DMS53 treated with DMSO at 0.1 percent for 48 hours (cell line): ENCODE results near the gene DCUN1D2.
"Not testable (repeated sequence)": the region's sequence is repeated elsewhere in the genome, so short reads cannot be mapped to it uniquely, and the experiment has no call there.

Experiments used
- DNase-seq: peaks from one replicate; lab custom pipeline; 2025; ENCODE audit not compliant: unreplicated experiment; lab: John Stamatoyannopoulos, UW

The DCUN1D2 gene

DNA sequence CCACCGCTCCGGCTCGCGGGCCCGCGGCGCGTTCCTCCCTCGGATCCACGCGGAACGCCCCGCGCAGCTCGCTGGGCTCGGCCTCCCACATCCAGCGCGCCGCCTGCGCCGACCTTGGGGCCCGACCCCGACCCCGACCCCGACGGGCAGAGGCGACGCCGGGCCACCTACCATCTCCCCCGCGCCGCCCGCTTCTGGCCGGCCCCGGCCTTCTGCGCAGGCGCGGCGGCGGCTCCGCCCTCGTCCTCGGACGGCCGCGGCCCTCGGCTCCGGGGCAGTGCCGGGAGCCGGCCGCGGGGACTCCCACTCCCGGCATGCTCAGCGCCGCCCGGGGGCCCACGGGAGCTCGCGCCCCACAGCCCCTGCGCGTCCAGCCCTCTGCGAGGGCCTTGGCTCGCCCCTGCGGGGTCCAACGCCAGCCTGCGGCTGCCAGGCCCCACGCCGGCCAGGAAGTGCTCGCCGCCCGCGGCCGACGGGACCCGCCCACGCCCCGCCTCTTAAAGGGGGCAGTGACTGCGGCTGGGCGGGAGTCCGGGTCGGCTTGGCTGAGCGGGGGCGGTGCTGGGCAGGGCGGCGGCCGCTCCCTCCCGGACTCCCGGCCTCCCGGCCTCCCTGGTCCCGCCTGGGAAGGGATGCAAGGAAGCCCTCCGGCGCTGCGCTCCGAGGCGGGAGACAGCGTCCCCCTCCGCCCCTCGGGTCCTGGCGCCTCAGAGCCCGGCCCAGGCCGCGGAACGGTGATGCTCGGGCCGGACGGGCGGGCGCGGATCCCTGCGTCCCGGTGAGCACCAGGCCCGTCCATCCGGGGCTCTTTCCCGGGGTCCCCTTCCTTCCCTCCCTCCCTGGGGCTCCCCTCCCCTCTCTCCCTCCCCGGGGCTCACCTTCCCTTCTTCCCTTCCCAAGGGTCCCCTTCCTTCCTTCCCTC lies at the start of gene DCUN1D2:
Gene DCUN1D2 (minus strand): TSS at position 216 of the 922 bp plus-strand sequence. CDS start 42 bp downstream, at position 174.
- DNase-seq: peak; percentile 9

GRCh38 chr13:113539822-113540221 lies 49.3 kb upstream of the DCUN1D2 start:
- DNase-seq: no peak

- DNase-seq: no peak
Measured at GRCh38 chr13:113539176-113539575, 48.7 kb upstream of the DCUN1D2 start.

DNA sequence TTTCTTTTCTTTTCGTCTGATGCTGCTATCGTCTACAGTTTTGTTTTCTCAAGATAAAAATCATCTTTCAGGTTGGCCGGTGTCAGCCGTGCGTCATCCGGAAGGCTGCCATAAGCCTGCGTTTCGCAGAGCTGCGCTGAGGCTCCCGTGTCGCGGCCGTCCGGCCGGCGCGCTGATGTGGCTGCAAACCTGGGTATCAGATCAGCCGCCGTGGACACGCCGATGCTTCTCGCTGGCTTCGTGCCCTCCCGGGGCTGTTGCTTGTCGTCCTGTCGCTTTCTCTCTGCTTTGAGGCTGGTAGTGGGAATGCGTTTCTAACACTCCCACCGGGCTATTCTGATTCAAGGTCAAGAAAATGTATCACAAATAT lies 48.2 kb upstream of the DCUN1D2 start:
- DNase-seq: no peak

- no peak for DNase-seq
Measured at GRCh38 chr13:113537909-113538688, 47.6 kb upstream of the DCUN1D2 start.

DNA sequence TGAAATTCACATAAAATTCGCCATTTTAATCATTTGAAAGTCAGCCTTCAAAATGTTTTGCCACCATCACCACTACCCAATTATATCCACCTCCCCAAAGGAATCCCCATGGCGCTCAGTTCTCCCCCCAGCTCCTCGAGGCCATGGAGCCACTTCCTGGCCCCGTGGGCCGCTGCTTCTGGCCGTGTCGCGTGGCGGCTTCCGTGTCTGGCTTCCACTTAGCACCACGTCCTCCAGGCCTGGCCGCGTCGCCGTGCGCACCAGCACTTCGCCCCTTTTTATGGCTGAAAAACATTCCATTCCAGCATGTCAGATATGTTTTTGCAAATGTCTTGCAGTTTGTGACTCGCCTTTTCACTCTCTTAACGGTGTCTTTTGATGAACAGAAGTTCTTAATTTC lies 46.7 kb upstream of the DCUN1D2 start:
- no peak for DNase-seq

GRCh38 chr13:113536461-113537110 lies 46.1 kb upstream of the DCUN1D2 start:
- no peak for DNase-seq

GRCh38 chr13:113535381-113535781 lies 44.9 kb upstream of the DCUN1D2 start:
- no peak for DNase-seq

DNA sequence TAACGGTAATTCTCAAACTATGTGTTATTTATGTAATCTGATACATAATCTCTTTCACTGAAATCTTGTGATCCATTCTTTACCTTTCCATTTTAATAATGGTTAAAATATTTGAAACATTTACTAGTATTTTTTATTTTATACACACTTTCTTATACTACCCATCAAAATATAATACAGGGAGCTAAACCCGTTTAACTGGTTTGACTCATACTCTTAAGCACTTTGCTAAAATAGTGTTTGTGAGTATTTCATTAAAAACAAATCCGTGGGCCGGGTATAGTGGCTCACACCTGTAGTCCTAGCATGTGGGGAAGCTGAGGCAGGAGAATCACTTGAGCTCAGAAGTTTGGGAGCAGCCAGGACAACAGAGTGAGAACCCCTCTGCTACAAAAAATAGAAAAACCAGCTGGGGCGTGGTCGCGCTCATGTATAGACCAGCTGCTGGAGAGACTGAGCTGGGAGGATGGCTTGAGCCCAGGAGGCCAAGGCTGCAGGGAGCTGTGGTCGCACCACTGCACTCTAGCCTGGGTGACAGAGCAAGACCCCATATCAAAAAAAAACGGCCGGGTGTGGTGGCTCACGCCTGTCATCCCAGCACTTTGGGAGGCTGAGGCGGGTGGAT lies 43.8 kb upstream of the DCUN1D2 start:
- peak; percentile 17 for DNase-seq

DNA sequence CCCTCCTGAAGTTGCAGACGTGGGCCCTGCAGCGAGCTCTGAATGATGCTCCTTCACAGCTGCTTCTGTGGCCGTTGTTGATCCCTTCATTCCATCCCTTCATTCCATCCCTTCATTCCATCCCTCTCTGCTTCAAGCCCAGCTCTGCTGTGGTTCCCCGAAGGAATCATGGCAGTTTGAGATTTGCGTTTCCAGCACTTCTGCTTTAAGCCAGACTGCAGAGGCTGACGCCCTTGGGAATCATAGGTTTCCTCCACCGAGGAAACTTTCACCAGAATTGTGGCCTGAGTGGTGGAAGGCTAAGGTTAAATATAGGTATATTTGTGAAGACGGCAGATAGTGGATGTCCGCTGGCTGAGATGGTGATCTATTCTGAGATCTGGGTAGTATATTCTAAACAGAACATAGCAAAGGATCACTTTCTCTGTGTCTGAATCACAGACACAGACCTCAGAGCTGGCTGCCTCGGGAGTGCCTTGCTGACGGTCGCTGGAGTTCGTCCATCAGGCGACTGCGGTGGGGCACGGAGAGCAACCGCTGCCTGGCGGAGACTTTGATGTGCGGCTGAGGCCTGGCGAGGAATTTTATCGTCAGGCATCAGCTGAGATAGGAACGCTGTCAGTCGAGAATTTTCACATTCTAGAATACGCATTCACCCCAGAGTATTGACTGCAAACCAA lies 42.8 kb upstream of the DCUN1D2 start:
- no peak for DNase-seq

DNA sequence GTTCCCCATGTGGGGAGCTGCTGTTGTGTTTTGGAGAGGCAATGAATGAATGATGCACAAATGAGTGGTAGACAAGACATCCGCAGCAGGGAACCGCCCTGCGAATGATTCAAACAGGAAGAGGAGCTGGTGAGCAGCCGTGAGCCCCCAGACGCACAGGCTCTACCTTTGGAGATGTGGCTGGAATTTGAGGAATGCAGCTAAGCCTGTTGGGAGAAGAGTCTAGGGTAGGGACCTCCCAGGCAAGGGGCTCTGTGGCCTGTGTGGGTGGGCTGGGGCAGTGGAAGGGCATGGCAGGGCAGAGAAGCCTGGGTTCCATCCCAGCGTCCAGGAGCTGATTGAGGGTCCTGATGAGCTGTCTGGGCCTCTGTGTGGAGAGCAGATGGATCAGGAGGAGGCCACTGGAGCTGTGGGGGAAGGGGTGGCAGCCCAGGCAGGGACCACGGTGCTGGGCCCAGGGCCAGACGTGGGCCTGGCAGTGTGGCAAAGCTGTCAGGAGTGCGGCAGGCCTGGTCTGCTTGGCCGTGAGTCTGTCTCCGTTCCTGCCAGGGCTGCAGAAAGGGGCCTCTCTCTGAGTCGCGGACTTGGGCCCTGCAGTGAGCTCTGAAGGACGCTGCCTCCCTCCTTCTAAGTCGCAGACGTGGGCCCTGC lies 41.8 kb upstream of the DCUN1D2 start:
- no peak for DNase-seq

GRCh38 chr13:113531041-113531873 lies 40.7 kb upstream of the DCUN1D2 start:
- no peak for DNase-seq

GRCh38 chr13:113528813-113529180 lies 38.3 kb upstream of the DCUN1D2 start:
- no peak for DNase-seq

- DNase-seq: no peak
Measured at GRCh38 chr13:113528101-113528812, 37.7 kb upstream of the DCUN1D2 start.

DNA sequence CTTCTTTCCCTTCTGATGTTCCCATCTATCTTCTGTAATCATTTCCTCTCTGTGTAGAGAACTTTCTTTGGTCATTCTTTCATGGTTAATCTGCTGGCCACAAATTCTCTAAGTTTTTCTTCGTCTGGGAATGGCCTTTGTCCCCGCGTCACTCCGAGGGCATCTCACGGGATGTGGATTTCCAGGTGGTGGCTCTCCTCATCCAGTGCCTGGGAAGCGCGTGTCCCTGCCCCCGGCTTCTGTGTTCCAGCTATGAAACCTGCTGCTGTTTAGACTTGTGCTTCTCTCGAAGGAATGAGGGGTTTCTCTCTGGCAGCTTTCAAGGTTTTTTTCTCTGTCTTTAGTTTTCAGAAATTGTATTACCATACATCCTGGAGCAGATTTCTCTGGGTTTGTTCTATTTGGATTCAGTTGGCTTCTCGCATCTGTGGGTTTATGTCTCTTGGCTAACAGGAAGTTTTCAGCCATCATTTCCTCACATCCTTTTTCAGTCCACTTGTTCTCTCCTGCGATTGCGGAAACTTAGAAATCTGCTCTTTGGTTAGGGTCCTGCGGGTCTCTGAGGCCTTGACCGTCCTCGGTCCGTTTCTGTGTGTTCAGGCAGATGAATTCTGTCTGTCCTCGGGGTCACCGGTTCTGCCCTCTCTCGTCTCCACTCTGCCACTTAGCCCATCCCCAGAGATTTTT lies 36.9 kb upstream of the DCUN1D2 start:
- DNase-seq: peak; percentile 22

GRCh38 chr13:113526466-113527220 lies 36.1 kb upstream of the DCUN1D2 start:
- DNase-seq: peak; percentile 64

DNA sequence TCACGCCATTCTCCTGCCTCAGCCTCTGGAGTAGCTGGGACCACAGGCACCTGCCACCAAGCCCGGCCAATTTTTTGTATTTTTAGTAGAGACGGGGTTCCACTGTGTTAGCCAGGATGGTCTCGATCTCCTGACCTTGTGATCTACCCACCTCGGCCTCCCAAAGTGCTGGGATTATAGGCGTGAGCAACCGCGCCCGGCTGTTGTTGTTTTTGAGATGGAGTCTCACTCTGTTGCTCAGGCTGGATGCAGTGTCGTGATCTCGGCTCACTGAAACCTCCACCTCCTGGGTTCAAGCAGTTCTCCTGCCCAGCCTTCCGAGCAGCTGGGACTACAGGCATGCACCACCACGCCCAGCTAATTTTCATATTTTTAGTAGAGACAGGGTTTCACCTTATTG lies 31.9 kb upstream of the DCUN1D2 start:
- DNase-seq: not testable (repeated sequence)
